Umbilical cord (tissue), 2 donors: ENCODE results near the gene CCDC18. TPM values are rescaled to one million over a fixed set of nuclear protein-coding genes. Genes with fewer than 3 reads are reported as not detected.
"Not testable (repeated sequence)": the region's sequence is repeated elsewhere in the genome, so short reads cannot be mapped to it uniquely, and the experiment has no call there.

Source experiments
- DNase-seq: peaks from one replicate; pipeline ENCODE4 v3.0.0-alpha.2; 2015; ENCODE audit warnings: low spot score
- total RNA-seq: library from RNA; depleted of rRNA; stranded (reverse); fragments of >200 nt; gene quantifications from one replicate; pipeline ENCODE4 v1.2.3, GENCODE V29; 2014; ENCODE audit warnings: low replicate concordance; ENCODE audit not compliant: insufficient read depth

Gene CCDC18
- 2.4 TPM for total RNA-seq

GRCh38 chr1:93180723-93181613 lies at the start of gene CCDC18:
Gene CCDC18, plus strand, starts transcription at chr1:93180724. Its CDS starts 2,638 bp downstream, at chr1:93183362.
- no peak for DNase-seq

GRCh38 chr1:93132638-93133037 lies 47.9 kb upstream of the CCDC18 start:
- no peak for DNase-seq

- no peak for DNase-seq
Observed at GRCh38 chr1:93136445-93136844, 44.1 kb upstream of the CCDC18 start.

- no peak for DNase-seq
Observed at GRCh38 chr1:93137604-93138292, 42.8 kb upstream of the CCDC18 start.

GRCh38 chr1:93140106-93140505 lies 40.4 kb upstream of the CCDC18 start:
- DNase-seq: no peak

GRCh38 chr1:93142161-93142560 lies 38.4 kb upstream of the CCDC18 start:
- DNase-seq: no peak

- no peak for DNase-seq
Observed at GRCh38 chr1:93143136-93143535, 37.4 kb upstream of the CCDC18 start.

- no peak for DNase-seq
Observed at GRCh38 chr1:93143769-93144168, 36.8 kb upstream of the CCDC18 start.

GRCh38 chr1:93148001-93148400 lies 32.5 kb upstream of the CCDC18 start:
- DNase-seq: no peak

- no peak for DNase-seq
Observed at GRCh38 chr1:93150729-93151128, 29.8 kb upstream of the CCDC18 start.

GRCh38 chr1:93151474-93151873 lies 29.1 kb upstream of the CCDC18 start:
- no peak for DNase-seq

GRCh38 chr1:93152835-93153234 lies 27.7 kb upstream of the CCDC18 start:
- no peak for DNase-seq

- no peak for DNase-seq
Observed at GRCh38 chr1:93154898-93155297, 25.6 kb upstream of the CCDC18 start.

- no peak for DNase-seq
Observed at GRCh38 chr1:93155335-93155734, 25.2 kb upstream of the CCDC18 start.

- no peak for DNase-seq
Observed at GRCh38 chr1:93159337-93159736, 21.2 kb upstream of the CCDC18 start.

- not testable (repeated sequence) for DNase-seq
Observed at GRCh38 chr1:93163314-93163713, 17.2 kb upstream of the CCDC18 start.

GRCh38 chr1:93164816-93165215 lies 15.7 kb upstream of the CCDC18 start:
- no peak for DNase-seq

GRCh38 chr1:93165895-93166294 lies 14.6 kb upstream of the CCDC18 start:
- DNase-seq: not testable (repeated sequence)

GRCh38 chr1:93167006-93167405 lies 13.5 kb upstream of the CCDC18 start:
- DNase-seq: no peak

- not testable (repeated sequence) for DNase-seq
Observed at GRCh38 chr1:93170141-93170678, 10.3 kb upstream of the CCDC18 start.

GRCh38 chr1:93171549-93172034 lies 8.9 kb upstream of the CCDC18 start:
- no peak for DNase-seq

- DNase-seq: no peak
Observed at GRCh38 chr1:93172778-93173177, 7.7 kb upstream of the CCDC18 start.
